ENCODE results near the gene TSPAN11. TPM values are rescaled to one million over a fixed set of nuclear protein-coding genes. Genes with fewer than 3 reads are reported as not detected.

Gene TSPAN11
- total RNA-seq, 1 donor from 2014 or later = 12.4 TPM

GRCh38 chr12:30999723-31000122, 73.2 kb downstream of the TSPAN11 start:
- Mint-ChIP-seq H3K4me1 (ENCODE audit: low read depth, unreplicated experiment) (peaks cover 24% of the 10 kb centered on the region), H3K27ac (ENCODE audit: unreplicated experiment) (no peak overlapping the region), H3K4me3 (ENCODE audit: unreplicated experiment) (no peak overlapping the region), H3K27me3 (ENCODE audit: low read depth, unreplicated experiment) (peaks cover 29% of the 10 kb centered on the region), H3K36me3 (ENCODE audit: low read depth, unreplicated experiment) (no peaks in the 10 kb centered on the region), H3K9me3 (ENCODE audit: unreplicated experiment) (no peaks in the 10 kb centered on the region)
- H3K9ac ChIP-seq (ENCODE audit: low read length) = no peak overlapping the region
- no peaks in the 10 kb centered on the region for H4K20me1 ChIP-seq (ENCODE audit: insufficient read depth, low read length)
- no peak overlapping the region for H3K4me3 ChIP-seq (ENCODE audit: insufficient read depth, low read depth, low read length)
- peaks cover 7% of the 10 kb centered on the region for H3K4me1 ChIP-seq (ENCODE audit: insufficient read depth, low read length)
- H2AFZ ChIP-seq (ENCODE audit: low read depth, low read length) = no peak overlapping the region
- H3K4me2 ChIP-seq (ENCODE audit: low read length) = no peak overlapping the region
- H3K79me2 ChIP-seq (ENCODE audit: insufficient read depth, low read length) = no peaks in the 10 kb centered on the region
- H3K27me3 ChIP-seq (ENCODE audit: insufficient read depth, low read length) = no peaks in the 10 kb centered on the region
- no peaks in the 10 kb centered on the region for H3K9me3 ChIP-seq (ENCODE audit: insufficient read depth, low read depth, low read length)
- H3K36me3 ChIP-seq (ENCODE audit: insufficient read depth, low read length) = no peaks in the 10 kb centered on the region
- no peak for DNase-seq (ENCODE audit: low read depth)
- TF ChIP-seq CTCF (IDR thresholded peaks at IDR 0.05; ENCODE audit: insufficient read depth, low read depth, low read length) (no peak), EZH2 (IDR thresholded peaks at IDR 0.05; ENCODE audit: insufficient read depth, low read length) (no peak)
- no peak overlapping the region for H3K27ac ChIP-seq (ENCODE audit: low read depth, low read length)
- FAIRE-seq = no peak

- Histone ChIP-seq H3K4me3 (ENCODE audit: insufficient read depth, low read depth, low read length) (no peak overlapping the region), H3K4me2 (ENCODE audit: low read length) (no peak overlapping the region), H2AFZ (ENCODE audit: low read depth, low read length) (no peak overlapping the region), H3K79me2 (ENCODE audit: insufficient read depth, low read length) (no peaks in the 10 kb centered on the region), H3K9me3 (ENCODE audit: insufficient read depth, low read depth, low read length) (no peaks in the 10 kb centered on the region), H3K36me3 (ENCODE audit: insufficient read depth, low read length) (no peaks in the 10 kb centered on the region), H3K9ac (ENCODE audit: low read length) (no peak overlapping the region), H3K4me1 (ENCODE audit: insufficient read depth, low read length) (peaks cover 7% of the 10 kb centered on the region), H3K27ac (ENCODE audit: low read depth, low read length) (no peak overlapping the region), H3K27me3 (ENCODE audit: insufficient read depth, low read length) (no peaks in the 10 kb centered on the region), H4K20me1 (ENCODE audit: insufficient read depth, low read length) (no peaks in the 10 kb centered on the region)
- Mint-ChIP-seq H3K36me3 (ENCODE audit: low read depth, unreplicated experiment) (no peaks in the 10 kb centered on the region), H3K4me3 (ENCODE audit: unreplicated experiment) (no peak overlapping the region), H3K4me1 (ENCODE audit: low read depth, unreplicated experiment) (peaks cover 24% of the 10 kb centered on the region), H3K9me3 (ENCODE audit: unreplicated experiment) (no peaks in the 10 kb centered on the region), H3K27ac (ENCODE audit: unreplicated experiment) (no peak overlapping the region), H3K27me3 (ENCODE audit: low read depth, unreplicated experiment) (peaks cover 29% of the 10 kb centered on the region)
- TF ChIP-seq EZH2 (IDR thresholded peaks at IDR 0.05; ENCODE audit: insufficient read depth, low read length) = no peak
- no peak for TF ChIP-seq CTCF (IDR thresholded peaks at IDR 0.05; ENCODE audit: insufficient read depth, low read depth, low read length)
- DNase-seq (ENCODE audit: low read depth) (peak; percentile 65), FAIRE-seq (no peak)
These were observed 74.2 kb downstream of the TSPAN11 start for GRCh38 chr12:31000751-31001150.

GRCh38 chr12:31001581-31002360, 75.2 kb downstream of the TSPAN11 start:
- peaks cover 29% of the 10 kb centered on the region for H3K27me3 Mint-ChIP-seq (ENCODE audit: low read depth, unreplicated experiment)
- DNase-seq (ENCODE audit: low read depth) = no peak

More at GRCh38 chr12:31001581-31002360, 75.2 kb downstream of the TSPAN11 start:
- no peak overlapping the region for H2AFZ ChIP-seq (ENCODE audit: low read depth, low read length)
- H3K4me1 ChIP-seq (ENCODE audit: insufficient read depth, low read length) = no peaks in the 10 kb centered on the region
- no peaks in the 10 kb centered on the region for H3K9me3 Mint-ChIP-seq (ENCODE audit: unreplicated experiment)
- H3K27ac Mint-ChIP-seq (ENCODE audit: unreplicated experiment) = no peak overlapping the region
- H3K4me2 ChIP-seq (ENCODE audit: low read length) = no peak overlapping the region
- H3K27me3 ChIP-seq (ENCODE audit: insufficient read depth, low read length) = no peaks in the 10 kb centered on the region
- H3K36me3 Mint-ChIP-seq (ENCODE audit: low read depth, unreplicated experiment) = no peaks in the 10 kb centered on the region
- no peaks in the 10 kb centered on the region for H3K9me3 ChIP-seq (ENCODE audit: insufficient read depth, low read depth, low read length)
- H3K36me3 ChIP-seq (ENCODE audit: insufficient read depth, low read length) = no peaks in the 10 kb centered on the region
- no peak overlapping the region for H3K9ac ChIP-seq (ENCODE audit: low read length)
- H3K27ac ChIP-seq (ENCODE audit: low read depth, low read length) = no peak overlapping the region
- H3K79me2 ChIP-seq (ENCODE audit: insufficient read depth, low read length) = no peaks in the 10 kb centered on the region
- H3K4me3 Mint-ChIP-seq (ENCODE audit: unreplicated experiment) = no peak overlapping the region
- no peaks in the 10 kb centered on the region for H4K20me1 ChIP-seq (ENCODE audit: insufficient read depth, low read length)
- H3K4me1 Mint-ChIP-seq (ENCODE audit: low read depth, unreplicated experiment) = peaks cover 17% of the 10 kb centered on the region
- no peak for FAIRE-seq
- no peak overlapping the region for H3K4me3 ChIP-seq (ENCODE audit: insufficient read depth, low read depth, low read length)
- TF ChIP-seq EZH2 (IDR thresholded peaks at IDR 0.05; ENCODE audit: insufficient read depth, low read length) (no peak), CTCF (IDR thresholded peaks at IDR 0.05; ENCODE audit: insufficient read depth, low read depth, low read length) (no peak)

Measured in astrocyte (in vitro differentiated cells and primary cell).